ENCODE measurements around the gene ANTXR1. TPM values are rescaled to one million over a fixed set of nuclear protein-coding genes. Genes with fewer than 3 reads are reported as not detected.
A peak's percentile ranks its signal among the peaks of the same experiment; 100 is the strongest.

The ANTXR1 gene
- total and polyA plus RNA-seq, 11 donors: 5.8 to 75.2 (median 23.3) TPM

DNA sequence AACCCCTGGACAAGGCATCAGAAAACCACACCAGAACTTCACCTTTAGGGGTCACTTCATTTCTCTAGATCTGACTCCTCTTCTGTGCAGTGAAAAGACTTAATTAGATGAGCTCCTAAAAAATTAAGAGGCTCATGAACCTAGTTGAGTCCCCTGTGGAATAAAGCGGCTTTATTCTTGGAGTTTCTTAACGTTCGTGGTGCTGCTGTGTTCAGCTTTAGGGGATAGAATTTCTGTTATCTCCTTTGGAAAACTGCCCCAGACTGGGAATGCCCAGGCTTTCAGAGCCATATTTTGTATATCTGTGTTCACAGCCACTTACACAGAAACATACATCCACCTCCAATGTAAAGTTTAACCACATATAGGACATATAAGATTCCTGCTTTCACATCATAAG is 165.8 kb downstream of the ANTXR1 start:
- Histone ChIP-seq H3K27me3 (no peaks in the 10 kb centered on the region), H3K36me3 (peaks cover 0 to 25% (median 0%) of the 10 kb centered on the region in 9 donors), H3K4me3 (no peak overlapping the region), H3K27ac (peak overlapping the region in 7 of 12 donors; percentile 44 to 97 (median 78)), H3K9me3 (no peaks in the 10 kb centered on the region), H3K4me1 (peaks cover 0 to 36% (median 8%) of the 10 kb centered on the region in 12 donors)
- WGBS, 4 donors: 67 to 87% (median 74%) methylated on average over 3 of the region's 3 CpGs
- DNase-seq (no peak), ATAC-seq (no peak)
- no peak for TF ChIP-seq POLR2A (IDR thresholded peaks at IDR 0.05)
- TF ChIP-seq, protein P1, sequence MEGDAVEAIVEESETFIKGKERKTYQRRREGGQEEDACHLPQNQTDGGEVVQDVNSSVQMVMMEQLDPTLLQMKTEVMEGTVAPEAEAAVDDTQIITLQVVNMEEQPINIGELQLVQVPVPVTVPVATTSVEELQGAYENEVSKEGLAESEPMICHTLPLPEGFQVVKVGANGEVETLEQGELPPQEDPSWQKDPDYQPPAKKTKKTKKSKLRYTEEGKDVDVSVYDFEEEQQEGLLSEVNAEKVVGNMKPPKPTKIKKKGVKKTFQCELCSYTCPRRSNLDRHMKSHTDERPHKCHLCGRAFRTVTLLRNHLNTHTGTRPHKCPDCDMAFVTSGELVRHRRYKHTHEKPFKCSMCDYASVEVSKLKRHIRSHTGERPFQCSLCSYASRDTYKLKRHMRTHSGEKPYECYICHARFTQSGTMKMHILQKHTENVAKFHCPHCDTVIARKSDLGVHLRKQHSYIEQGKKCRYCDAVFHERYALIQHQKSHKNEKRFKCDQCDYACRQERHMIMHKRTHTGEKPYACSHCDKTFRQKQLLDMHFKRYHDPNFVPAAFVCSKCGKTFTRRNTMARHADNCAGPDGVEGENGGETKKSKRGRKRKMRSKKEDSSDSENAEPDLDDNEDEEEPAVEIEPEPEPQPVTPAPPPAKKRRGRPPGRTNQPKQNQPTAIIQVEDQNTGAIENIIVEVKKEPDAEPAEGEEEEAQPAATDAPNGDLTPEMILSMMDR (IDR thresholded peaks at IDR 0.05): no peak
- intact Hi-C loops (cut with DNase I): loop anchor here in 4 of 10 donors (5.0 to 10.0 kb wide), 2 partner anchors 126 to 129 kb away; no protein-coding TSS in a partner anchor

DNA sequence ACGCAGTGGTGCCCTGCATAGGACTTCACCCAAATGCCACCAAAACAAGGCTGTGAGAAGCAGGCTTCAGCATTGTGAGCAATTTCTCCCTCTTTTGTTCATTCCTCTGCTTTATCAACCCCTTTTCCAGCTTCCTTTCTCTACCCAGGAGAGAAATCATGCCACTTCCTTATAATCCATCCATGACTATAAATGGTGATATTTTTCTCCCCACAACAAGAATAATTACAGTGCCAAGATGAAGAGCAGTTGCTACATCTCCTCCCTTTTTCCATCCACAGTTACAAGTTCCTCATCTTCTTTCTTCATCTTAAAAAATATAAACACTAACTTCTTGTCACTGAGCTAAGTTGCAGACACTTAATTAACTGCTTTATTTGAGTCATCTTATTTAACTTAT is 167.2 kb downstream of the ANTXR1 start:
- intact Hi-C loops (cut with DNase I): loop anchor here in 1 of 10 donors (10.0 kb wide), 1 partner anchor 165 kb away; the partner anchor contains the start of gene ANTXR1
- TF ChIP-seq, protein P1 (IDR thresholded peaks at IDR 0.05): no peak
- no peak for TF ChIP-seq POLR2A (IDR thresholded peaks at IDR 0.05)
- Histone ChIP-seq H3K9me3 (no peaks in the 10 kb centered on the region), H3K27me3 (no peaks in the 10 kb centered on the region), H3K36me3 (peaks cover 0 to 31% (median 0%) of the 10 kb centered on the region in 9 donors), H3K4me1 (peaks cover 0 to 36% (median 8%) of the 10 kb centered on the region in 12 donors), H3K27ac (peak overlapping the region in 1 of 12 donors; percentile 43), H3K4me3 (no peak overlapping the region)
- ATAC-seq (no peak), DNase-seq (no peak)
- 91 to 96% (median 96%) methylated on average over 1 of the region's 1 CpG for WGBS, 4 donors

- peaks cover 0 to 38% (median 0%) of the 10 kb centered on the region in 9 donors for H3K36me3 ChIP-seq
- peaks cover 0 to 36% (median 8%) of the 10 kb centered on the region in 12 donors for H3K4me1 ChIP-seq
- DNase-seq (no peak), ATAC-seq (no peak)
- WGBS, 4 donors: 83 to 92% (median 89%) methylated on average over 1 of the region's 1 CpG
- H3K27ac ChIP-seq: no peak overlapping the region
- no peaks in the 10 kb centered on the region for H3K9me3 ChIP-seq
- H3K27me3 ChIP-seq: no peaks in the 10 kb centered on the region
- intact Hi-C loops (cut with DNase I): loop anchor here in 1 of 10 donors (10.0 kb wide), 1 partner anchor 166 kb away; the partner anchor contains the start of gene ANTXR1
- TF ChIP-seq, protein P1 (IDR thresholded peaks at IDR 0.05): no peak
- no peak for TF ChIP-seq POLR2A (IDR thresholded peaks at IDR 0.05)
- H3K4me3 ChIP-seq: no peak overlapping the region
These were observed 168.0 kb downstream of the ANTXR1 start for GRCh38 chr2:69180974-69181373.

DNA sequence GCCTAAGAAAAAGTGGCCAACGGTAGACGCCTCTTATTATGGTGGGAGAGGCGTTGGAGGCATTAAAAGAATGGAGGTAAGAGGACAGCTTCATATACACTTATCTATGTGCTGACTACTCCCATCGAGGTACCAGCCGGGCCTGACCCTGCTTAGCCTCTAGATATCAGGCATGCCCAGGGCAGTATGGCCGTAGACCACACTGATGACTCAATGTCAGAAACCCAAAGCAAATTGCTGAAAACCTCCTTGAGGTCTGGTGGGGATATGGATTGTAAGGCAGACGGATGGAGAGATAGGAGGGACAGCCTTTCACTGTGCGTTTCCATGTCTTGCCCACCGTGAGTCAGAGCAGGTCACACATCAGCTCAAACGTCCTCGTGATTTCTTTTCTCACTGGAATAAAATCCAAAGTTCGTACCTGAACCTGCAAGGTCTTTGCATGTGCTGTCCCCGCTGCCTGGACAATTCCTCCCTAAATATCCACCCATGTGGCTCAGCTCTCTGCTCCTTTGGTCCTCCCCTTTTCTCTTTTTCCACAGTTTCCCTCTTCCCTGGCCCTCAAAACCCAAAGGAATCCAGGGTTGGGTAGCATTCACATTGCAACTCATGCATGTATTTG is 168.9 kb downstream of the ANTXR1 start:
- Histone ChIP-seq H3K4me3 (no peak overlapping the region), H3K9me3 (no peaks in the 10 kb centered on the region), H3K36me3 (peaks cover 0 to 46% (median 0%) of the 10 kb centered on the region in 9 donors), H3K4me1 (peaks cover 0 to 28% (median 8%) of the 10 kb centered on the region in 12 donors), H3K27me3 (no peaks in the 10 kb centered on the region), H3K27ac (no peak overlapping the region)
- 92 to 96% (median 94%) methylated on average over 13 of the region's 13 CpGs for WGBS, 4 donors
- no peak for ATAC-seq
- DNase-seq: no peak
- TF ChIP-seq POLR2A (IDR thresholded peaks at IDR 0.05): no peak
- TF ChIP-seq, protein P1 (IDR thresholded peaks at IDR 0.05): no peak
- intact Hi-C loops (cut with DNase I): loop anchor here in 1 of 10 donors (10.0 kb wide), 1 partner anchor 167 kb away; the partner anchor contains the start of gene ANTXR1
